Activated CD4-positive, alpha-beta T cell treated with anti-CD3 and anti-CD28 coated beads, Interleukin-2, Interleukin-4, amounts not matched to agents 100 ng/mL and 50 ng/mL, durations not matched to agents 16 hours and 8 hours (primary cell): Measurements from ENCODE around the gene KRCC1.

Experiments
- DNase-seq: peaks from one replicate; pipeline ENCODE4 v3.0.0-alpha.2; 2020; ENCODE audit warnings: low spot score

The KRCC1 gene

DNA sequence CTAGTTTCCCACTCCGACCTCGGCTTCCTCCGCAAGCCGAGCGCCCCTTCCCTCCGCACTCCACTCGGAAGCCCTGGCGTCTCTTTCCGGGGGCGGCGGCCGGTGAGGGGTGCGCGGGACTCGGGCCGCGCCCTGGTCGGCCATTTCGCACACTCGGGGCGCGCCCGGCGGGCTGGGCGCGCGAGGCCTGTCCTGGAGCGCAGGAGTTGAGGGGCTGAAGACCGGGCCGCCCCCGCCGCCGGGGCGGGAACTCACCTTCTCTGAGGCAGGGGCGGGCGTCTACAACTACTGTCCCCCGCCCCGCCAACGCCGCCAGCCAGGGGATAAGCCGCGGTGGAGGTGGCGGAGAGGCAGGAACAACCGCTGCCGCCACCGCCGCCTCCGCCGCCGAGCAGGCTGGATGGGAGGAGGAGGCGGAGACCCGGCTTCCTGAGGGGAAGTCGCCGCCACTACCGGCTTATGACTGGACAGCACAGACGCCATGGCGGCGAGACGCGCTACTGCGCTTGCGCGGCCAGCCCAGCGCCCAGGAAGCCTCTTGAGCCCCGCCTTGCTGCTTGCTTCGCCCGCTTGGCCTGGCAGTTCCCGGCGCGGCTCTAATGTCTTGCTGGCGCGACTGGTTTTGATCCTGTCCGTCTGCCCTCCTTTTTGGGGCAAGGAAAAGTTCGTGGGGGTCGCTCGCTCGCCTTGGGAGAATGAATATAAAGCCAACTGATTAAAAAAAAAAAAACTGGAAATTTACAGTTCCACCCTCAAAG lies at the start of gene KRCC1:
Gene KRCC1, minus strand, starts transcription at position 413 of the 758 bp plus-strand sequence. CDS start 27,220 bp downstream, outside the sequence.
- DNase-seq, result peak; percentile 95

DNA sequence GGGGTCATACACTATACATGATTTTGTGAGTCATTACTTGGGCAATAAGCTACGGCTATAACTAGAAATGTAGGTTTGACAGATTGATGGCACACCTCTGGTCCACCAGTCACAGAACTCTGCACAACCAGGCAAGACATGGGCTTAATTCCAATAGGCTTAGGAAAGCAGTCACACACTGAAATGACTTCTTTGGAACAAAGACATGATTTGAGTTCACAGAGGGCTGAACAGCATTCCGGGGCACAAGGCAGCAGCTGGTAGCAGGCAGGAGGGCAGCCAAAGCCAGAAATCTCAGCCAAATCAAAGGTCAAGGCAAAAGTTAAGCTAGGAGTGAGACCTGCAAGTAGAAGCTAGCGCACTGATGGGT lies 44.9 kb upstream of the KRCC1 start:
- DNase-seq, result no peak

DNA sequence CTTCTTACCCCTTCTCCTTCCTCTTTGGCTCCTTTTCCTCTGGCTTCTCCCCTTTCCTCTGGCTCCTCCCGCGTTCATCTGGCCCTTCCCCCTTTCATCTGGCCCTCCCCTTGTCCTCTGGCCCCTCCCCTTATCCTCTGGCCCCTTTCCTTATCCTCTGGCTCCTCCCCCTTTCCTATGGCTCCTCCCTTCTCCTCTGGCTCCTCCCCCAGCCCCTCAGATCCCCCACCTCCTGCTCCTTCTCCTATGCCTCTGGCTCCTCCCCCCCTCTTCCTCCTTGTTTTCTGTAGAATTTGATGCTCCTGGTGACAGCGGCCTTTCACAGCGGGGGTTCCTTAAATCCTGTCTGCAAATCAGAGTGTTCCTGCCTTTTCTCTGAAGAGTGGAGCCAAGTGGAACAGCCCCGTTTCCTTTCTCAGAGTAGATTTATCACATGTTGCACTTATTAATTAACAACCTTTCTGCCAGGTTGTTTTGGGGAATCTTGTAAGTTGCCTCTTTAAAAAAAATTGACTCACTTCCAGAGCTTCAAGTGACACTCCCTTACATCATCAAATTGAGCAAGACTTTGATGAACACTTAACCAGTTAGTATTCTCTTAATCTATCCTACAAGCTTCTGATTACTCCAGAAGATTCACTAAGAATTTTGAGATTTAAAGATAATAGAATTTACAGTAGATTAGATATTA lies 44.4 kb upstream of the KRCC1 start:
- no peak for DNase-seq

DNA sequence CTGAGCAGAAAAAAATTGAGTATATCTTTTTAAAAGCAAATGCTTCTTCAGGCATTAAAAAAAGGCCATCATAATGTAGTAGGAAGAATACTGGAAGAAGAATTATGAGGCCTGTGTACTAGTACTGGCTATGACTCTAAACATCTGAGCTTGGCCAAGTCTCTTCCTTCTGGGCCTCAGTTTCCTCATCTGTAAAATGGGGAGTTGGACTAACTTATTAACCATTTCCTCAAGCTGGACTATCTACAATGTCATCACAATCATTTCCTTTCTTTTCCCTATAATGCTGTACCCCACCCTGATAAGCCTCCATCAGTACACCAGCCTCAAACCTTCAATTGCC lies 42.9 kb upstream of the KRCC1 start:
- no peak for DNase-seq

DNA sequence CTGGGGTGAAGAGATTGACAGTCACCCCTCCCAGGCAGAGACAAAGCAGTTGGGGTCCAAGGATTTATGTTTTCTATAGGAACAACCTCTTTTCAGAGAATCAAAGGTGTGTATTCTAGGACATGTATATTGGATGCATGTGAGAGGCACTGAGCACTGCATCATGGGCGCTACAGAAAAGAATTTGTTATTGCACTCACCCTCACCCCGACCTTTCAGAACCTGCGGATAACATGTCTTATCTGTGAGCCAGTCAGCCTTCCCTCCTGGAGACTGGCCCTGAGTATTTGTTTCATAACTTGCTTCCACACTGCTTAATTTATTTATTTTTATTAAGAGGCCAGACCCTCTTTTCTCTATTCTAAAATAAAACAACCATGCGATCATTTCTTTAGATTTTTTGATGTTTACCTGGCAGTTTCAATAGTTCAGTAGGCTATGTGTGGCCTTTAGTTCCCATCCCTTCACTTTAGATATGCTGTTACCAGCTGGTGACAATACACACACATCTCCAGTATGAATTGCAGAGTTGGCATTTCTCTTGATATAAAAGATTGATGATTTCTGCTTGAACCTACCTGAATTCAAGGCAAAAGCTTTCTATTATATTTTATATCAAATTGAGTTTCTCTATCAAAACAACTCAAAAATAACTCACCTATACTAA lies 42.4 kb upstream of the KRCC1 start:
- DNase-seq, result no peak

DNA sequence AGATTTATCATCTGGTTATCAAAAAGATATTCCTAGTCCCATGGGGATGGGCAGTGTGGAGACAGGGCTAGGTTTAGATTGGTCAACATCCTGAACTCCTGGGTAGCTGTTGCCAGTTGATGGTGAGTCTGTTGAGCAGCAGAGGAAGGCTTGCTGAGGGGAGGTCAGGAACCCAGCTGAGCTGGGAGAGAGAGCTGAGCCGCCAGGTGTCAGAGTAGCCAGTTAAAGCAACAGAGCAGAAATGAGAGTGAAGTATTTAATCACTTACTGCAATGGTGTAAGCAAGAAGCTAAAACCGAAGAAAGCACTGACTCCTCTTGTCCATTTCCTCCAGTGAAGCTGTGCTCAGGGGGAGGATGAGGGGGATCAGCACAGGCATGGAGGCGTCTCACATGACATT lies 41.6 kb upstream of the KRCC1 start:
- no peak for DNase-seq

DNA sequence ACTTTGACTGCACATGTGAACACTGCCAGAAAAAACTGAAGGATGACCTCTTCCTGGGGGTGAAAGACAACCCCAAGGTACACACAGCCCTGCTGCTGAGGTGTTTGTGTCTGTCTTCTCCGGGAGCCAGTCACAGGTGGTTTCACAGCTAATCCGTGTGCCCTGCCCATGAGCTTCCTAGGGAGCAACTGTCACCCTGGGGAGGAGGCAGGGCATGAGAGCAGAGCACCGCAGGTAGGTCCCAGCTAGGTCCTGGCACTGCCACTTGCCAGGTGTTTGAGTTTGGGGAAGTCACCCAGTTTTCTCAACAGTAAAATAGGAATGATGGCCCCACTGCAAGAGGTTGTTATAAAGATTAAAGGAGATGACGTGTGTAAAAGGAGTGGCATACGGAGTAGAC lies 41.1 kb upstream of the KRCC1 start:
- no peak for DNase-seq

DNA sequence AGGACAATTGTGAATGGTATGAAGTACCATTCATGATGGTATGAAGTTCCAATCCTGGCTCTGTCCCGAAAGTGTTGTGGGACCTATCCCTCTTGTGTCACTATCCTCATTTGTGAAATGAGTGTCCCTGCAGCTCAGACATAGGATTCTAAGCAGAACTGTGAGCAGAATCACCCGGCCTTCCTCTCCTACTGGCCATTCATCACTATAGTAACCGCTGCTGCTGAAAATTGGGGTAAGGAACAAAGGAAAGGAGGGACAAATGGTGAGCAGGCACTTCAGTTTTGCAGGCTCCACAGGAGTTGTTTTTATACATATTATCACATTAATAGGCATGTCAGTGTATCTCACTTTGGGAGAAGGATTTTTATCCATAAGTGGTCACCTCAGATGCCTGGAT lies 39.4 kb upstream of the KRCC1 start:
- DNase-seq, result no peak

DNA sequence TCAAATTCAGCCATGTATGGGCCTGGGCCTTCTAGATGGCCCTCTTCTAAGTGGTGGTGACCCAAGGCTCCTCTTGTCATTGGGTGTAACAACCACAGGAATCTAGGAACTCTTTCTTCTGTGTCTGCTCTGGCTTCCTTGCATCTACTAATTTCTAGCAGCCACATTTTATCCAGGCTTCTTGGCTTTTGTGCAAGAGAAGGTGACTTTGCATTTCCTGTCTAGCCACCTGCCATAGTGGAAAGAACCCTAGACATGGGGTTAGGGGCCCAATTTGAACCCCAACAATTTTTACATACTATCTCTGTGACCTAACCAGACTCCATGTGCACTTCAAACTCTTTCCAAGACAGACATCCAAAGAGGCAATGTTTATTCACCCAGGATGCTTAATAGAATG lies 37.2 kb upstream of the KRCC1 start:
- DNase-seq, result no peak

DNA sequence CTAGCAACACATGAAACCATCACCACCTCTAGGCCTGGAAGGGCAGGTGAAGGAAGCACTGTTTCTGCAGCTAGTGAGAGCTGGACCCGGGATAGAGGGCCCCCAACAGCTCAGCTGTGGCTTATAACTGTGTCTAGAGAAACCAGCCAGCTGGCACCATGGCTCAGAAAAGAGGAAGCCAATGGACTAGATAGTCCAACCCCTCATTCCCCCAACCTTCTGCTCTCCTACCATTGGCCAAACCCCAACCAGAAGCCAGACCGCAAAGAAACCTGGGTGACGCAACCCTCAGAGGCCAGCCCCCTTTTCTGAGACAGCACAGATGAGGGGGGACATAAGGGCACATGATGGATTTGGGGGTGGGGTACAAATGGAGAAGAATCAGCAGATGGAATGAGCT lies 36.4 kb upstream of the KRCC1 start:
- no peak for DNase-seq

DNA sequence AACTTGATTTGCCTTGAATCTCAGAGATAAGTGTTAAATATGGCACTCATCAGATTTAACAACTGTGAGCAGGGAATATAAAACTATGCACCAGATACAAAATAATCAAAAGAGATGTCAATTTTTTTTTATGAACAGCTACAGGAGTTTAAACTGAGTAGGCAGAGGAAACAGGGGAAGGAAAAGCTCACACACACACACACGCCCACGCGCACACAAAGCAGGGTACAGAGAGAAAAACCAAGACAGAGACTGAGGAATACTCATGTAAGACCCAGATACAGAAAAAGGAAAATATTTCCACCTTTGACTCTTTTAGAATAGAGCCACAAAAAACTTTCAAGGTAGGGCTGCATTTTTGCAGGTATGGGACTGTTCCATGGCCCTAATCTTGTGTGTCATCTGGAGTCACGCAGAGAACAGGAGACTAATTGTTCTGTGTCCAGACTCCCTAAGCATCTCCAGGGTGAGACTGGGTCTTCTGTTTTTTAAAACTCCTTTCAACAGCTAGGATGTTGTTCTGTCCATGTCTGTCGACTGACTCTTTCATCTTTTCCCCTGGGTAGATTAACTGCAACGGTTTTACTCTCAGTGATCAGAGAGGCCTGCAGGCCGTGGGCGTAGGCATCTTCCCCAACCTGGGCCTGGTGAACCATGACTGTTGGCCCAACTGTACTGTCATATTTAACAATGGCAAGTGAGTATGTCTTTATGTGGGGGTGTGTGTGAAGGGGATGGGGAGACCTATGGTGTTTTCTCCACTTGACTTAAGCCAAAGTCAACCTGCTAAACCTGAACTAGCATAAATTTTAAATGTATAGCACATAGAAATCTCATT lies 35.1 kb upstream of the KRCC1 start:
- DNase-seq, result no peak

DNA sequence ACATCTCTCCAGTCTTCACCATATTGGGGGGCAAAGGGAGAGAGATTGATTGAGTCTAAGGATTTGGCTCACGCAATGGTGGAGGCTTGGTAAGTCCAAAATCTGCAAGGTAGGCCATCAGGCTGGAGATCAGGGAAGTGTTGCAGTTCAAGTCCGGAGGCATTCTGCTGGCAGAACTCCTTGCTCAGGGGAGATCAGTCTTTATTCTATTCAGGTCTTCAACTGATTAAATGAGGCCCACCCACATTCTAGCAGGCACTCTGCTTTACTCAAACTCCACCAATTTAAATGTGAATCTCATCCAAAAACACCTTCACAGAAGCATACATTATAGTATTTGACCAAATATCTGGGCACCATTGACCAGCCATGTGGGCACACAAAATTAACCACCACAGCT lies 33.4 kb upstream of the KRCC1 start:
- no peak for DNase-seq

DNA sequence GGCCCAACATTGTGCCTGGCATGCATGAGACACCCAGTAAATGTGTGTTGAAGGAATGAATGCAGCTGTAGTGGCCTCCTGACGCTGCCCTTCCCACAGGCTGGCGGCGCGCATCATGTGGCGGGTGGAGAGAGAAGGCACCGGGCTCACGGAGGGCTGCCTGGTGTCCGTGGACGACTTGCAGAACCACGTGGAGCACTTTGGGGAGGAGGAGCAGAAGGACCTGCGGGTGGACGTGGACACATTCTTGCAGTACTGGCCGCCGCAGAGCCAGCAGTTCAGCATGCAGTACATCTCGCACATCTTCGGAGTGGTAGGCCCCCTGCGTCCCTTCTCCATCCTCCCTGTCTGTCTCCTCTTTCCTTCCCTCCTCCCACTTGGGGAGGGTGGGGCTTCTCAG lies 32.2 kb upstream of the KRCC1 start:
- no peak for DNase-seq

DNA sequence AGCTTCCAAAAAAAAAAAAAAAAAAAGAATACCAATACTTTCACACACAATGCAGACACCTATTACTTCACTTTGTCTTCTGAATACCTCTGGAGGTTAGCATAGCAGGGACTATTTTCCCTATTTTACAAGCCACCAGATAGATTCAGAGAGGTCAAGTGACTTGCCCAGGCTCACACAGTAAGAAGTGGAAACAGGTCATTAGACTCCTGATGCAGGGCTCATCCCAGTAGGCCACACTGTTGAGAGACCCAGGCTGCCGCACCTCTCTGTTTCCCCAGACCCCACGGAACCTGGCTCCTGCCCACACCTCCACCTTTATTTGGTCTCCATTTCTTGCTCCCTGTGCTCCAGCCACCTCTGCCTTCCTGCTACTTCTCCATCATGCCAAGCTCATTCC lies 31.5 kb upstream of the KRCC1 start:
- no peak for DNase-seq

DNA sequence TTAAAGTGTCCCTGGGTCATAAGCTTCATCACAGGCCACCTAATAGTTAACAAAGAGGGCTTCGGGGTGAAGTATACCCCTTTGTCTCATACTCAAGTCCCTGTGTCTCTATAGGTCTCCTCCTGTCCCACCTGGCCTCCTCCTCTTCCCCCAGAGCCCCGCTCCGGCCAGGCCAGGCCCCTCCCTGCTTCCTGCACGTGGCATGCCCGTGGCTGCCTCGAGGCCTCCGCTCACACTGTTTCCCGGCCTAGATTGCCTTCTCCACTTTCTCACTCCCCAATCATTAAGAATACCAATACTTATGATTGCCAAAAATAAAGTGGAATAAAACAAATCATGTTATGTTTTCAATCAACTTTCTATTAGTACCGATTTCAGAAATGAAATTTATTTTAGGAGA lies 30.8 kb upstream of the KRCC1 start:
- no peak for DNase-seq

DNA sequence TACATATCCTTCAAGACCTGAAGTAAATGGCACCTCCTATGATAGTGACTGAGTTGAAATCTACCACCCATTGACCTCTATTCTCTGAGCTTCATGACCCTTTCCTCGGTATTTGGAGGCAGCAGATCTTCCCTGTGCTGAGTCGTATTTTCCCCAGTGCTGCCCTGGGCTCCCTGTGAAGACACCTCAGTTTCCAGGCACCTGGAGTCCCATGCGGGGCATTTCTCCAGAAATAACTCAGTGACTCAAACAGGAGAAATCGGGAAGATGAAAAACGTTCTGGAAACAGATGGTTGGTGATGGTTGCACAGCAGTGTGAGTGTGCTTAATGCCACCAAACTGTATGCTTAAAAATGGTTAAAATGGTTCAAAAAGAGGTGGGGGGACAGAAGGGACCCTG lies 30.0 kb upstream of the KRCC1 start:
- no peak for DNase-seq

DNA sequence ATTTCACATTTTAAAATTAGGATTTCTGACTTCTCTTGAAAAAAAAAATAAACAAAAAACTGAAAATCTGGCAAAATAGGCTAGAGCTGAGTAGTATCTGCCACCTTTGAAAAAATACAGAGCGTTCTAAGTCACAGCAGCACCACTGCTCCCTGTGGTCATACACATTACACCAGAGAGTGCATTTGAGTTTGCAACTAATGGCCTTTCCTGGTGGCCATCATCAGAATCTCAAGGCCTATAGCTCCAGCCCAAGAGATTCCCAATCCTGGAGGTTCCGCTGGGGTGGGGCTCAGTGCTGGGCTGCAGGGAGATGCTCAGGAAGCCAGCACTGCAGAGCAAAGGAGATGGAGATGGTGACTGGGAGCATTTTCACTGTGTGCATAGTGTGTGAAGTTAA lies 29.5 kb upstream of the KRCC1 start:
- no peak for DNase-seq

DNA sequence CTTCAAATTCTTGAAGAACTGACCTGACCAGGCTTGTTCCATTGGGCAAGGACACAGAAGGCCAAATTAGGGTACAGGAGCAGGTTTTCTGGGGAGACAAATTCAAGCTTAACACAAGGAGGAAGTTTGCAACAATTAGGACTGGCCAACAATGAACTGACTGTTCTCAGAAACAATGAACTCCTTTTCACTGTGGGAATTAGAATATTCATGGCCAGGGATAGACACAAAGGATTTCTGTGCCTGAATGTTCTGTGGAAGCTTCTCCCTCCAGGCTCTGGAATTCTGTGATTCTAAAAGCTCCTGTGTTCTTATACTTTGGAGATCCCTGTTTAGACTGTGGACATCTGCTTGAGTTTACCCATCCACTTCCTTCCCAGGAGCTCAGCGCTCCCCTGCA lies 27.2 kb upstream of the KRCC1 start:
- no peak for DNase-seq

DNA sequence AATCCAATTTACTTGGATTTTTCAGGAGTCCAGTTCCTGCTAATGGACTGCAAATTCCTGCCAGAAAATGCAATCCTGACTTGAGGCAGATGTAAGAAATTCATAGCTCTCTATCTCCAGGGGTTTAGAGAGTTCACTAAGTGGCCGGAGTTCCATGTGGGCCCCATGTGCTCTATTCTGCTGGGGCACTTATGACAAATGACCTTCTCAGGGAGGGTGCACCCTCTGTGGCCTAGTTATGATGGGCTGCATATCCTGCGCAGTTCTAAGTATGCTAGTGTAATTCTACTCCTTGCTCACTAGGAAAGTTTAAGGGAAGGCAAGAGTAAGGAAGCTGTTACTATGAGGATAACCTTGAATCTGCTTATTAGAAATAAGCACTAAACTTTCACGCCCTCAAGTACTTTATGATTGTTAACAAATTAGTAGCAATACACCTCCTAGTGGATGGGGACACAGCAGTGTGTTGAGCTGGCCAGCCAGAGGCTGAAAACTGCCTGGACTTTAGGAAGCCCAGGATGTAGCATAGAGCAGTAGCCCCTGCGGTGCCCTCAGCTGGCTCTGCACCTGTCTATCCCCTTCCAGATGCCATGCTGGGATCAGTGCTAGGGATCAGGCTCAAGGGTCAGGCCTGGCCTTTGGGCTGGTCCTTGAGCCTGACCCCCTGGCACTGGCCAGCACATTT lies 26.5 kb upstream of the KRCC1 start:
- no peak for DNase-seq

DNA sequence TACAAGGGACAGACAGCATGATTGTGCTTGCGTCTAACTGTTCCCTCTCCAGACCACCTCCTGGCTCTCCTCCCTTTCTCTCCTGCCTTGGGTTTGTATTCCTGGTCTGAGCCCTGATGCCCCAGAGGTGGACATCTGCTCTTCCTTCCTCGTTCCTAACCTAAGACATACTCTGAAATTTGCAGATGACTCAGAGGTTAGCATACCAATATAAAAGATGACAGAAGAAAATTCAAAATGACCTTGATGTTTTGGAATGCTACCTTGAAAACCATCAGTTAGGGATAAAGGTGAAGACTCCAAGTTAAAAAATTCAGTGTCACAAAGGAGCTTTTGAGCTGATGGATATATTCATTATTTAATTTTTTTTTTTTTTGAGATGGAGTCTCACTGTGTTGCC lies 25.0 kb upstream of the KRCC1 start:
- DNase-seq, result no peak

DNA sequence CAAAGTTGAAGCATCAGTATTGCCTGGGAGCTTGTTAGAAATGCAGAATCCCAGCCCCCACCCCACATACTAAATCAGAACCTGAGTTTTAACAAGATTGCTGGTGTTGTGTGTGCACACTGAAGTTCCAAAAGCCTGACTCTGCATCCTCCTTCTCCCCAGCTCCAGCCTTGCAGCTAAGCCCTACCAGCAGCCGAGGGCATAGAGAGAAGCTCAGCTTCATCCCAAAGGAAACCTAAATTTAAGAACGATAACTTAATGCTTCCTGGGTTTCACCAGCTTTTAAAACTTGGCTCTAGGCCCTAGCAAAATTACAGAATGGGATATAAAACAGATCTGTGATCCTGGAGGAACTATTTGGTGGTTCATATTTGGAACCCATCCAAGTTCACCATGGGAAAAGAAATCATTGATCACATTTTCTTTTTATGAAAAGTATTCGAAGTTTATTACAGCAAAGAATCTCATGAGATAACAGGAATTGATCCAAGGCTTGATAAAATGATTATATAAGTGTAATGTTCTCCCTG lies 23.1 kb upstream of the KRCC1 start:
- DNase-seq, result no peak

DNA sequence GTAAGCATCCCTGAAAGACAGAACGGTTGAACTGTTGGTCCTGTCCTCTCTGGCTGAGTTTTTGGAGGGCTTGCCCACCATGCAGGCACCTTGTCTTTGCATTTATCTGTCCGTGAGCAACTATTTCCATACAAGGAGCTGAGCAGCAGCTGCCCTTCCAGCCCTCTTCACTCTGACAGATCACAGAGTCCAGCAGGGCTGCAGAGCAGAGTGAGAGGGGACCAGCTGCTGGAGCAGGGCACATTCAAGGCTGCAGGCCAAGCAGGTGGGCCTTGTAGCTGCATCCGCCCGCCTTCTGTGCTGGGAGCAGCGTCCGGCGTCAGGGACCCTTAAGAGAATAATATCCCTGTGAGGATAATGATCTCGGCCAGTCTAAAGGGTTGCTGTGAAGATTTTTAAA lies 21.5 kb upstream of the KRCC1 start:
- DNase-seq, result no peak
